Mammary epithelial cell (primary cell): ENCODE data around the gene TMX2.

Experiments used
- EZH2 ChIP-seq: IDR thresholded peaks from 2 replicates; pipeline ENCODE4 v1.6.1; 2012; ENCODE audit warnings: low read length, inconsistent platforms, borderline replicate concordance
- TF ChIP-seq, protein P1 (sequence below), 2 donors: IDR thresholded peaks in 1 of 2; conservative IDR thresholded peaks in 1 of 2; 2 replicates each; pipeline ENCODE4 v1.5.1; 2011 to 2012; ENCODE audit warnings: inconsistent platforms in 2 of 2, low read length in 2 of 2, mild to moderate bottlenecking in 2 of 2, control low read depth in 1 of 2, low read depth in 1 of 2; ENCODE audit not compliant: insufficient read depth in 1 of 2; ENCODE audit errors: extremely low read depth in 1 of 2

DNA sequence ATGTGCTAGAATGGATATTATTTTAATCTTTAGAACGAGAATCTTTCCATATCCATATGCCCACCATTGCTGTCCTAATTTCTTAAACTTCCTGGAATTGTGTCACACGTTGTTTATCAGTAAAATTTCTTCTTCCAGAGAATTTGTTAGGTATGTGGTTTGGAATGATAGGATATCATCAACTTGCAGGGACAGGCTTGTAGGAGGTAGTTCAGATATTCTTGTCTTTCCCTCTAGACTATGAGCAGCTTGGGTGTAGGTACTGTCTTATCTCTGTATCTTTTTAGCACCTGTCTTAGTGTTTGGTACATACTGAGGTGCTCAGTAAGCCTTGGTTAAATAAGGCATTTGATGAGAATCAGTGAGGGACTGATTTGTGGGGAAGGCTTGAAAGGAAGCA, 52.6 kb downstream of the TMX2 start:
- TF ChIP-seq, protein P1, sequence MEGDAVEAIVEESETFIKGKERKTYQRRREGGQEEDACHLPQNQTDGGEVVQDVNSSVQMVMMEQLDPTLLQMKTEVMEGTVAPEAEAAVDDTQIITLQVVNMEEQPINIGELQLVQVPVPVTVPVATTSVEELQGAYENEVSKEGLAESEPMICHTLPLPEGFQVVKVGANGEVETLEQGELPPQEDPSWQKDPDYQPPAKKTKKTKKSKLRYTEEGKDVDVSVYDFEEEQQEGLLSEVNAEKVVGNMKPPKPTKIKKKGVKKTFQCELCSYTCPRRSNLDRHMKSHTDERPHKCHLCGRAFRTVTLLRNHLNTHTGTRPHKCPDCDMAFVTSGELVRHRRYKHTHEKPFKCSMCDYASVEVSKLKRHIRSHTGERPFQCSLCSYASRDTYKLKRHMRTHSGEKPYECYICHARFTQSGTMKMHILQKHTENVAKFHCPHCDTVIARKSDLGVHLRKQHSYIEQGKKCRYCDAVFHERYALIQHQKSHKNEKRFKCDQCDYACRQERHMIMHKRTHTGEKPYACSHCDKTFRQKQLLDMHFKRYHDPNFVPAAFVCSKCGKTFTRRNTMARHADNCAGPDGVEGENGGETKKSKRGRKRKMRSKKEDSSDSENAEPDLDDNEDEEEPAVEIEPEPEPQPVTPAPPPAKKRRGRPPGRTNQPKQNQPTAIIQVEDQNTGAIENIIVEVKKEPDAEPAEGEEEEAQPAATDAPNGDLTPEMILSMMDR (conservative IDR thresholded peaks at IDR 0.05 in 1 of 2, IDR thresholded peaks at IDR 0.05 in 1 of 2; ENCODE audit: extremely low read depth in 1 of 2, insufficient read depth in 1 of 2, low read depth in 1 of 2, low read length in 2 of 2) = no peak
- no peak for TF ChIP-seq EZH2
